GM12878 (cell line): ENCODE results near the gene RIOX2. TPM values are rescaled to one million over a fixed set of nuclear protein-coding genes. Genes with fewer than 3 reads are reported as not detected.

Source experiments
- ATAC-seq: fragments of 200-7000 bp; cut with Tn5 transposase; 3 replicates; pipeline ENCODE4 v1.9.1; 2020; ENCODE audit warnings: mild to moderate bottlenecking, moderate library complexity
- BruUV-seq: library from RNA; stranded (reverse); fragments of 400-500 nt; replicated peaks from 2 replicates; lab custom pipeline; 2021; lab: Mats Ljungman, UMichigan
- CTCF ChIA-PET: fragments of 300-600 bp; sonication (Branson Sonifier 250); formaldehyde crosslinking; extraction: SDS; loops from one replicate; lab custom pipeline; 2021; ENCODE audit warnings: inconsistent platforms; lab: Yijun Ruan, JAX
- POLR2A ChIA-PET: fragments of 350-600 bp; formaldehyde crosslinking; extraction: SDS; loops from one replicate; lab custom pipeline; 2021; ENCODE audit warnings: inconsistent platforms; lab: Charles Lee
- RAD21 ChIA-PET: fragments of 300-600 bp; sonication (Branson Sonifier 250); formaldehyde crosslinking; loops from one replicate; lab custom pipeline; 2023; ENCODE audit warnings: antibody characterized with exemption; ENCODE audit not compliant: unreplicated experiment; lab: Charles Lee
- SMC1A ChIA-PET: fragments of 300-600 bp; sonication (Branson Sonifier 250); formaldehyde crosslinking; loops from one replicate; lab custom pipeline; 2023; ENCODE audit not compliant: unreplicated experiment, uncharacterized antibody; lab: Charles Lee
- DNase-seq: peaks from one replicate; pipeline ENCODE4 v3.0.0-alpha.2; 2011; ENCODE audit warnings: low read depth, low spot score
- FAIRE-seq: peaks from 3 replicates; lab custom pipeline; 2011; peaks lifted over from hg19 to GRCh38; lab: Jason Lieb, UNC
- H2AFZ ChIP-seq: 2 replicates; pipeline ENCODE4 v1.6.0; 2011; ENCODE audit warnings: low read depth, low read length, control low read depth; ENCODE audit not compliant: control insufficient read depth
- H3K27ac ChIP-seq: 2 replicates; pipeline ENCODE4 v1.5.1; 2011; ENCODE audit warnings: control low read depth; ENCODE audit not compliant: control insufficient read depth, insufficient read depth
- H3K27me3 ChIP-seq, 2 experiments: replicated peaks in 1 of 2; 2 replicates each; pipeline versions ENCODE4 v1.6.0 to v1.6.1; 2011; ENCODE audit warnings: low read length in 1 of 2; ENCODE audit not compliant: control insufficient read depth in 2 of 2, insufficient read depth in 2 of 2
- H3K36me3 ChIP-seq, 2 experiments: 2 replicates each; pipeline ENCODE4 v1.5.1; 2011; ENCODE audit warnings: low read length in 1 of 2; ENCODE audit not compliant: control insufficient read depth in 2 of 2, insufficient read depth in 2 of 2
- H3K4me1 ChIP-seq: 2 replicates; pipeline ENCODE4 v1.6.1; 2011; ENCODE audit warnings: mild to moderate bottlenecking, low read length, moderate library complexity, mixed read lengths; ENCODE audit not compliant: control insufficient read depth, insufficient read depth
- H3K4me2 ChIP-seq: 2 replicates; pipeline ENCODE4 v1.6.0; 2011; ENCODE audit warnings: control low read depth; ENCODE audit not compliant: control insufficient read depth, insufficient read depth
- H3K4me3 ChIP-seq: fragments of 200-600 bp; sonication (generic); 2 replicates; pipeline ENCODE4 v1.5.1; 2016
- H3K79me2 ChIP-seq: 2 replicates; pipeline ENCODE4 v1.6.0; 2011; ENCODE audit warnings: low read length; ENCODE audit not compliant: control insufficient read depth, insufficient read depth
- H3K9ac ChIP-seq: 2 replicates; pipeline ENCODE4 v1.8.0; 2011; ENCODE audit warnings: low read length, control low read depth, mixed read lengths; ENCODE audit not compliant: control insufficient read depth, insufficient read depth
- H3K9me3 ChIP-seq: replicated peaks from 3 replicates; pipeline ENCODE4 v1.5.1; 2011; ENCODE audit warnings: mild to moderate bottlenecking, low read length; ENCODE audit not compliant: control insufficient read depth, insufficient read depth
- H4K20me1 ChIP-seq: 2 replicates; pipeline ENCODE4 v1.6.0; 2011; ENCODE audit not compliant: control insufficient read depth, insufficient read depth
- NFYA ChIP-seq: IDR thresholded peaks from 2 replicates; pipeline ENCODE4 v1.6.1; 2011; ENCODE audit warnings: low read depth, mild to moderate bottlenecking, low read length, improper control_type of control experiment, borderline replicate concordance
- POLR2A ChIP-seq: IDR thresholded peaks from 2 replicates; pipeline ENCODE4 v1.6.1; 2011; ENCODE audit warnings: low read depth, mild to moderate bottlenecking, low read length
- POU2F2 ChIP-seq: IDR thresholded peaks from 3 replicates; pipeline ENCODE4 v1.6.1; 2011; ENCODE audit warnings: low read depth, mild to moderate bottlenecking, low read length, borderline replicate concordance
- RB1 ChIP-seq: fragments of 450-650 bp; formaldehyde crosslinking; IDR thresholded peaks from 2 replicates; pipeline ENCODE4 v1.6.1; 2017; ENCODE audit warnings: mild to moderate bottlenecking, borderline replicate concordance
- SIX5 ChIP-seq: IDR thresholded peaks from 2 replicates; pipeline ENCODE4 v1.6.1; 2011; ENCODE audit warnings: mild to moderate bottlenecking, low read depth, low read length, moderate library complexity; ENCODE audit not compliant: severe bottlenecking
- SREBF1 ChIP-seq: IDR thresholded peaks from 2 replicates; pipeline ENCODE4 v1.6.1; 2012; ENCODE audit warnings: mild to moderate bottlenecking, low read length
- TBL1XR1 ChIP-seq: IDR thresholded peaks from 2 replicates; pipeline ENCODE4 v1.6.1; 2012; ENCODE audit warnings: low read depth, low read length, improper control_type of control experiment
- ZNF274 ChIP-seq: IDR thresholded peaks from one replicate; pipeline ENCODE4 v1.8.0; 2011; ENCODE audit not compliant: insufficient read length, insufficient read depth
- ZZZ3 ChIP-seq: IDR thresholded peaks from 2 replicates; pipeline ENCODE4 v1.6.1; 2011; ENCODE audit warnings: low read depth; ENCODE audit not compliant: control insufficient read depth, insufficient read length
- WGBS: methylation state at CpG from one replicate; pipeline ENCODE4 v1.1.6; 2016; ENCODE audit warnings: low lambda C conversion rate; ENCODE audit not compliant: insufficient replicate concordance, insufficient coverage; ENCODE audit errors: missing lambda C conversion rate; 5-methylcytosine and 5-hydroxymethylcytosine counted together
- in situ Hi-C: fragments of 300-500 bp; cut with MboI; formaldehyde crosslinking; loops from 9 replicates; pipeline ENCODE4 v1.14.3; 2018; ENCODE audit warnings: mixed read lengths
- intact Hi-C: fragments of 100-400 bp; cut with micrococcal nuclease; formaldehyde crosslinking; loops from one replicate; pipeline ENCODE4 v1.14.2; 2022; ENCODE audit not compliant: unreplicated experiment
- polyA plus RNA-seq, 11 experiments: library from polyadenylated mRNA; depleted of rRNA in 4 of 11; unstranded in 6 of 11; stranded (reverse) in 5 of 11; fragments of >200 nt; fragmentation: Nextera tagmentation in 4 of 11; fragmentation: Illumina TruSeq in 1 of 11; extraction: Ambion mirVana in 4 of 11; extraction: Trizol in 1 of 11; gene quantifications; 1 replicate in 1 of 11; 2 replicates in 10 of 11; pipeline versions ENCODE4 v1.2.1 to v1.2.3, GENCODE V29; 2011 to 2016; ENCODE audit warnings: inconsistent platforms in 2 of 11, missing spikeins in 2 of 11, low read depth in 1 of 11
- total RNA-seq, 4 experiments: library from RNA; depleted of rRNA in 3 of 4; stranded (reverse); fragments of >200 nt in 3 of 4; fragmentation: Illumina TruSeq in 1 of 4; extraction: Trizol in 1 of 4; gene quantifications; 2 replicates each; pipeline versions ENCODE4 v1.2.1 to v1.2.3, GENCODE V29; 2013 to 2021
- TF ChIP-seq, protein P1 (sequence below): IDR thresholded peaks from 2 replicates; pipeline ENCODE4 v1.6.1; 2012; ENCODE audit warnings: low read depth, low read length, improper control_type of control experiment
- TF ChIP-seq, protein P2 (sequence below): fragments of 450-650 bp; IDR thresholded peaks from 2 replicates; pipeline ENCODE4 v1.6.1; 2018; ENCODE audit warnings: mild to moderate bottlenecking, low read depth, moderate library complexity; ENCODE audit not compliant: partially characterized antibody
- TF ChIP-seq, protein P3 (sequence below): IDR thresholded peaks from 2 replicates; pipeline ENCODE4 v1.6.1; 2011; ENCODE audit warnings: mild to moderate bottlenecking, low read depth, low read length, moderate library complexity; ENCODE audit not compliant: insufficient replicate concordance

The RIOX2 gene
- total and polyA plus RNA-seq, 10 of the 15 experiments (the other 5 are each of a cell fraction or from before 2014, with no cell fraction given), result 24.1 to 52.6 (median 44.0) TPM

DNA sequence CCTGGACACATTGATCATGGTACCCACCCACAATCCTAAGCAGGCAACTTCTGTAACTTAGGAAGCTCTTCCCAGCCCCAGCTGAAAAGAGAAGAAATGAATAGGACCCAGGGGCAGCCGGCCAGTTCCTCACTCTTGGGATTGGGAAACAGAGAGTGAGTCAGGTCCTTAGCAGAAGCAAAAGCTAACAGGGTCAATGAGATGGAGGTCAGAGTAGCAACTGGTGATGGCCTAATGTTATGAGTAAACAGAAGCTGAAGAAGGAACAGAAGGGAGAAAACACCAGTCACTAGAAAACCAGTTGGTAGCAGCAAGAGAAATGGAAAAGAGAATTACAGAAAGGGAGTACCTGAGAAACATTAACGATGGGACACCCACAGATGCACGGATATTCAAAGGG, 20.0 kb downstream of the RIOX2 start (continued):
- TF ChIP-seq, protein P1, sequence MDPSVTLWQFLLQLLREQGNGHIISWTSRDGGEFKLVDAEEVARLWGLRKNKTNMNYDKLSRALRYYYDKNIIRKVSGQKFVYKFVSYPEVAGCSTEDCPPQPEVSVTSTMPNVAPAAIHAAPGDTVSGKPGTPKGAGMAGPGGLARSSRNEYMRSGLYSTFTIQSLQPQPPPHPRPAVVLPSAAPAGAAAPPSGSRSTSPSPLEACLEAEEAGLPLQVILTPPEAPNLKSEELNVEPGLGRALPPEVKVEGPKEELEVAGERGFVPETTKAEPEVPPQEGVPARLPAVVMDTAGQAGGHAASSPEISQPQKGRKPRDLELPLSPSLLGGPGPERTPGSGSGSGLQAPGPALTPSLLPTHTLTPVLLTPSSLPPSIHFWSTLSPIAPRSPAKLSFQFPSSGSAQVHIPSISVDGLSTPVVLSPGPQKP, result no peak
- TF ChIP-seq POU2F2 (no peak), NFYA (no peak)

DNA sequence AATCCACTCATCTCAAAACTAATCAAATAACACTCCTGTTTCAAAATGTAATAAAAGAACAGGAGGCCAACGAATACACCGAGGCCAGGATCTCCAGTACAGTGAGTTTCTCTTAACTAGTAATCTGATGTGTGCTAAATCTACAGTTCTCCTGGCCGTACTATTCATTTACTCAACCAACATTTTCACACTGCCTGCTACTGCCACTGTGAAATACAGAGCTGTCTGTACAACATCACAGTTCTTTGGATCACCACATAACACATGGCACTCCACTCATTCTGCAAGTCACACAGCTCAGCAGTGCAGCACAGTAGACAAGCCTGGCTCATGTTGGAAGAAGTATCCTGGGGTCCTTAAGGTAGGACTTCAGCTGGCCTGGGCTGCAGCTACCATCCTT, 21.9 kb downstream of the RIOX2 start:
- Histone ChIP-seq H4K20me1 (no peaks in the 10 kb centered on the region), H3K27ac (no peak overlapping the region), H3K9ac (no peak overlapping the region), H3K79me2 (no peaks in the 10 kb centered on the region), H3K36me3 (peaks cover 11 to 47% of the 10 kb centered on the region in 2 experiments), H3K4me1 (peaks cover 8% of the 10 kb centered on the region), H2AFZ (no peak overlapping the region), H3K4me3 (no peak overlapping the region), H3K4me2 (no peak overlapping the region), H3K9me3 (no peaks in the 10 kb centered on the region), H3K27me3 (no peaks in the 10 kb centered on the region)
- ChIA-PET POLR2A (no interaction called here), SMC1A (interaction anchor here (0.7 to 1.4 kb wide), 2 partner anchors 9 to 73 kb away, joined by 3 to 5 read pairs; no protein-coding TSS in a partner anchor), RAD21 (no interaction called here), CTCF (interaction anchor here (0.6 kb wide), 1 partner anchor 27 kb away, joined by 3 read pairs; no protein-coding TSS in a partner anchor)
- TF ChIP-seq SIX5 (no peak), NFYA (no peak), SREBF1 (no peak), POLR2A (no peak), ZNF274 (no peak), ZZZ3 (no peak), TBL1XR1 (no peak), RB1 (no peak)
- TF ChIP-seq, protein P2, sequence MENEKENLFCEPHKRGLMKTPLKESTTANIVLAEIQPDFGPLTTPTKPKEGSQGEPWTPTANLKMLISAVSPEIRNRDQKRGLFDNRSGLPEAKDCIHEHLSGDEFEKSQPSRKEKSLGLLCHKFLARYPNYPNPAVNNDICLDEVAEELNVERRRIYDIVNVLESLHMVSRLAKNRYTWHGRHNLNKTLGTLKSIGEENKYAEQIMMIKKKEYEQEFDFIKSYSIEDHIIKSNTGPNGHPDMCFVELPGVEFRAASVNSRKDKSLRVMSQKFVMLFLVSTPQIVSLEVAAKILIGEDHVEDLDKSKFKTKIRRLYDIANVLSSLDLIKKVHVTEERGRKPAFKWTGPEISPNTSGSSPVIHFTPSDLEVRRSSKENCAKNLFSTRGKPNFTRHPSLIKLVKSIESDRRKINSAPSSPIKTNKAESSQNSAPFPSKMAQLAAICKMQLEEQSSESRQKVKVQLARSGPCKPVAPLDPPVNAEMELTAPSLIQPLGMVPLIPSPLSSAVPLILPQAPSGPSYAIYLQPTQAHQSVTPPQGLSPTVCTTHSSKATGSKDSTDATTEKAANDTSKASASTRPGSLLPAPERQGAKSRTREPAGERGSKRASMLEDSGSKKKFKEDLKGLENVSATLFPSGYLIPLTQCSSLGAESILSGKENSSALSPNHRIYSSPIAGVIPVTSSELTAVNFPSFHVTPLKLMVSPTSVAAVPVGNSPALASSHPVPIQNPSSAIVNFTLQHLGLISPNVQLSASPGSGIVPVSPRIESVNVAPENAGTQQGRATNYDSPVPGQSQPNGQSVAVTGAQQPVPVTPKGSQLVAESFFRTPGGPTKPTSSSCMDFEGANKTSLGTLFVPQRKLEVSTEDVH, result no peak
- TF ChIP-seq, protein P3, sequence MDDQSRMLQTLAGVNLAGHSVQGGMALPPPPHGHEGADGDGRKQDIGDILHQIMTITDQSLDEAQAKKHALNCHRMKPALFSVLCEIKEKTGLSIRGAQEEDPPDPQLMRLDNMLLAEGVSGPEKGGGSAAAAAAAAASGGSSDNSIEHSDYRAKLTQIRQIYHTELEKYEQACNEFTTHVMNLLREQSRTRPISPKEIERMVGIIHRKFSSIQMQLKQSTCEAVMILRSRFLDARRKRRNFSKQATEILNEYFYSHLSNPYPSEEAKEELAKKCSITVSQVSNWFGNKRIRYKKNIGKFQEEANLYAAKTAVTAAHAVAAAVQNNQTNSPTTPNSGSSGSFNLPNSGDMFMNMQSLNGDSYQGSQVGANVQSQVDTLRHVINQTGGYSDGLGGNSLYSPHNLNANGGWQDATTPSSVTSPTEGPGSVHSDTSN, result no peak
- DNase-seq (no peak), ATAC-seq (no peak), FAIRE-seq (no peak)
- BruUV-seq, result no TSS peak
- in situ Hi-C loops (no loop called here), intact Hi-C loops (loop anchor here (5.0 kb wide), 1 partner anchor 158 kb away; no protein-coding TSS in a partner anchor)
- WGBS, result 15% methylated on average over 3 of the region's 3 CpGs
